Body of pancreas (tissue), 4 donors: ENCODE measurements around the gene BCL11B.

Experiments used
- POLR2A ChIP-seq, 3 donors: fragments of 450-650 bp; IDR thresholded peaks; one replicate each; pipeline ENCODE4 v1.6.1; 2016; ENCODE audit warnings: antibody characterized with exemption in 3 of 3, mild to moderate bottlenecking in 2 of 3
- TF ChIP-seq, protein P1 (sequence below), 7 experiments: fragments of 450-650 bp in 4 of 7; fragments of 200-600 bp in 3 of 7; sonication (generic) in 3 of 7; IDR thresholded peaks; one replicate each; pipeline ENCODE4 v1.5.1; 2016 to 2019; ENCODE audit warnings: antibody characterized with exemption in 7 of 7

DNA sequence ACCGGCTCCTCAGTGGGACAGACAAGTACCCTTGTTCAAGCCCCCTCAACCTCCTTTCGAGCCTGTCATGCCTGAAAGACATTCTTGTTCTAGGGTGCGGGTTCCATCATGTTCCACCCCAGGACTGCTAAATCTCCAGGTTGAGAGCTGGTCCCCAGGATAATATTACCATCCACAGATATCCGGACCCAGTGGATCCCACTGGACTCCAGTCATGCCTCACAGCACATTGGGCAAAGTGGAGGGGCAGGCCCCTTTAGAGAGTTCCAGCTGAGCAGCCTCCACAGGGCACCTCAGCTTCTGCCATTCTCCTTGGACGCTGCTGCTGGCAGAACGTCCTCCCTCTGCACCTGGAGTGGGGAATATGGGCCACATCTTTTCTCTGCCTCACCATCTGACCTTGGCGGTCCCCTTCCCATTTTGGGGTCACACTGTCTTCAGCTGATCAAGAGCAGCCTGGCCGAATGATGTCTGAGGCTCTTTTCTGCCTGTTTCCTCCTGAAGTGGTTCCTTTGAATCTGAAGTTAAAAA is 137.4 kb downstream of the BCL11B start:
- TF ChIP-seq, protein P1, sequence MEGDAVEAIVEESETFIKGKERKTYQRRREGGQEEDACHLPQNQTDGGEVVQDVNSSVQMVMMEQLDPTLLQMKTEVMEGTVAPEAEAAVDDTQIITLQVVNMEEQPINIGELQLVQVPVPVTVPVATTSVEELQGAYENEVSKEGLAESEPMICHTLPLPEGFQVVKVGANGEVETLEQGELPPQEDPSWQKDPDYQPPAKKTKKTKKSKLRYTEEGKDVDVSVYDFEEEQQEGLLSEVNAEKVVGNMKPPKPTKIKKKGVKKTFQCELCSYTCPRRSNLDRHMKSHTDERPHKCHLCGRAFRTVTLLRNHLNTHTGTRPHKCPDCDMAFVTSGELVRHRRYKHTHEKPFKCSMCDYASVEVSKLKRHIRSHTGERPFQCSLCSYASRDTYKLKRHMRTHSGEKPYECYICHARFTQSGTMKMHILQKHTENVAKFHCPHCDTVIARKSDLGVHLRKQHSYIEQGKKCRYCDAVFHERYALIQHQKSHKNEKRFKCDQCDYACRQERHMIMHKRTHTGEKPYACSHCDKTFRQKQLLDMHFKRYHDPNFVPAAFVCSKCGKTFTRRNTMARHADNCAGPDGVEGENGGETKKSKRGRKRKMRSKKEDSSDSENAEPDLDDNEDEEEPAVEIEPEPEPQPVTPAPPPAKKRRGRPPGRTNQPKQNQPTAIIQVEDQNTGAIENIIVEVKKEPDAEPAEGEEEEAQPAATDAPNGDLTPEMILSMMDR (IDR thresholded peaks at IDR 0.05), result no peak
- no peak for TF ChIP-seq POLR2A (IDR thresholded peaks at IDR 0.05)
